A549 treated with RU486 at 1 μM for 4 hours (cell line): ENCODE measurements around the gene GBP5. TPM values are rescaled to one million over a fixed set of nuclear protein-coding genes. Genes with fewer than 3 reads are reported as not detected.

Experiments used
- total RNA-seq: library from RNA; stranded (reverse); fragments of 200-300 nt; extraction: Qiagen RNA extraction; gene quantifications from 5 replicates; pipeline ENCODE4 v1.2.3, GENCODE V29; 2022; ENCODE audit warnings: low read depth

Gene GBP5, protein sequence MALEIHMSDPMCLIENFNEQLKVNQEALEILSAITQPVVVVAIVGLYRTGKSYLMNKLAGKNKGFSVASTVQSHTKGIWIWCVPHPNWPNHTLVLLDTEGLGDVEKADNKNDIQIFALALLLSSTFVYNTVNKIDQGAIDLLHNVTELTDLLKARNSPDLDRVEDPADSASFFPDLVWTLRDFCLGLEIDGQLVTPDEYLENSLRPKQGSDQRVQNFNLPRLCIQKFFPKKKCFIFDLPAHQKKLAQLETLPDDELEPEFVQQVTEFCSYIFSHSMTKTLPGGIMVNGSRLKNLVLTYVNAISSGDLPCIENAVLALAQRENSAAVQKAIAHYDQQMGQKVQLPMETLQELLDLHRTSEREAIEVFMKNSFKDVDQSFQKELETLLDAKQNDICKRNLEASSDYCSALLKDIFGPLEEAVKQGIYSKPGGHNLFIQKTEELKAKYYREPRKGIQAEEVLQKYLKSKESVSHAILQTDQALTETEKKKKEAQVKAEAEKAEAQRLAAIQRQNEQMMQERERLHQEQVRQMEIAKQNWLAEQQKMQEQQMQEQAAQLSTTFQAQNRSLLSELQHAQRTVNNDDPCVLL
- not detected in 5 replicates for total RNA-seq

DNA sequence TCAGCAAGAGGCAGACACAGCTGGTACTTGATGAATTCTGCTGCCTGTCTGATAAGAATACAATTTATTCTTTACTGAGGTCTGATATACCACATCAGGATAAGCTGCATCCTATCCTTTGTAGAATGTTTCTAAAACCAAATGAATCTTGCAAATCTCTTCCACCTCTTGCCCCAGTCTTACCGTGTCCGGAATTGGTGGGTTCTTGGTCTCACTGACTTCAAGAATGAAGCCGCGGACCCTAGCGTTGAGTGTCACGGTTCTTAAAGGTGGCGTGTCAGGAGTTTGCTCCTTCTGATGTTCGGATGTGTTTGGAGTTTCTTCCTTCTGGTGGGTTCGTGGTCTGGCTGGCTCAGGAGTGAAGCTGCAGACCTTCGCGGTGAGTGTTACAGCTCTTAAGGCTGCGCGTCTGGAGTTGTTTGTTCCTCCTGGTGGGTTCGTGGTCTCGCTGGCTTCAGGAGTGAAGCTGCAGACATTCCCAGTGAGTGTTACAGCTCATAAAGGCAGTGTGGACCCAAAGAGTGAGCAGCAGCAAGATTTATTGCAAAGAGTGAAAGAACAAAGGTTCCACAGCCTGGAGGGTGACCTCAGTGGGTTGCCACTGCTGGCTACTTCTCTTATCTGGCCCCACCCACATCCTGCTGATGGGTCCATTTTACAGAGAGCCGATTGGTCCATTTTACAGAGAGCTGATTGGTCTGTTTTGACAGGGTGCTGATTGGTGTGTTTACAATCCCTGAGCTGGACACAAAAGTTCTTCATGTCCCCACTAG is at the start of gene GBP5:
Gene GBP5, minus strand, starts transcription at position 592 of the 773 bp plus-strand sequence. CDS start 3,305 bp downstream, outside the sequence.

Other genes with a start within 250 kb of the GBP5 start
- gene GBP3, start 250.0 kb downstream of the GBP5 start, total RNA-seq: 1.1 to 1.8 TPM (median 1.6 TPM) in 5 replicates
- 0.08 to 0.34 TPM (median 0.12 TPM) in 4 of 5 replicates, not detected in the other for gene GBP1, start 207.7 kb downstream of the GBP5 start, total RNA-seq
- gene GBP2, start 146.7 kb downstream of the GBP5 start, total RNA-seq: 0.65 to 1.3 TPM (median 0.87 TPM) in 5 replicates
- gene GBP7, start 96.9 kb downstream of the GBP5 start, total RNA-seq: not detected in 5 replicates
- 0.03 TPM in 1 of 5 replicates, not detected in the others for gene GBP4, start 73.9 kb downstream of the GBP5 start, total RNA-seq
- not detected in 5 replicates for gene GBP6, start 91.2 kb upstream of the GBP5 start, total RNA-seq